HG03469 (cell line): Measurements from ENCODE around the gene DNER.
"Not testable (repeated sequence)": the region's sequence is repeated elsewhere in the genome, so short reads cannot be mapped to it uniquely, and the experiment has no call there.

Source experiments
- ATAC-seq: cut with Tn5 transposase; IDR thresholded peaks from one replicate; pipeline ENCODE4 v1.9.1; 2021; ENCODE audit warnings: mild to moderate bottlenecking, moderate library complexity, moderate number of reproducible peaks; ENCODE audit not compliant: unreplicated experiment

Gene DNER

GRCh38 chr2:229511524-229511923 is 202.8 kb downstream of the DNER start:
- no peak for ATAC-seq

GRCh38 chr2:229506699-229507098 is 207.7 kb downstream of the DNER start:
- not testable (repeated sequence) for ATAC-seq

GRCh38 chr2:229501051-229501794 is 213.1 kb downstream of the DNER start:
- no peak for ATAC-seq

- ATAC-seq = no peak
Measured at GRCh38 chr2:229492034-229492433, 222.3 kb downstream of the DNER start.

GRCh38 chr2:229490167-229490566 is 224.2 kb downstream of the DNER start:
- no peak for ATAC-seq

- no peak for ATAC-seq
Measured at GRCh38 chr2:229489016-229489415, 225.3 kb downstream of the DNER start.

GRCh38 chr2:229488232-229488631 is 226.1 kb downstream of the DNER start:
- ATAC-seq = no peak

GRCh38 chr2:229486673-229487072 is 227.7 kb downstream of the DNER start:
- ATAC-seq = no peak

- ATAC-seq = no peak
Measured at GRCh38 chr2:229485857-229486256, 228.5 kb downstream of the DNER start.

- ATAC-seq = no peak
Measured at GRCh38 chr2:229477269-229477755, 237.0 kb downstream of the DNER start.

GRCh38 chr2:229475778-229476177 is 238.6 kb downstream of the DNER start:
- no peak for ATAC-seq

- no peak for ATAC-seq
Measured at GRCh38 chr2:229474125-229474524, 240.2 kb downstream of the DNER start.

- no peak for ATAC-seq
Measured at GRCh38 chr2:229470781-229471180, 243.6 kb downstream of the DNER start.

- no peak for ATAC-seq
Measured at GRCh38 chr2:229467783-229468182, 246.6 kb downstream of the DNER start.

GRCh38 chr2:229463841-229464346 is 250.5 kb downstream of the DNER start:
- no peak for ATAC-seq

GRCh38 chr2:229462112-229462511 is 252.2 kb downstream of the DNER start:
- no peak for ATAC-seq

GRCh38 chr2:229456091-229456490 is 258.3 kb downstream of the DNER start:
- ATAC-seq = no peak

- ATAC-seq = no peak
Measured at GRCh38 chr2:229454934-229455631, 259.3 kb downstream of the DNER start.

- ATAC-seq = no peak
Measured at GRCh38 chr2:229453230-229453629, 261.1 kb downstream of the DNER start.

- no peak for ATAC-seq
Measured at GRCh38 chr2:229451852-229452251, 262.5 kb downstream of the DNER start.

- ATAC-seq = no peak
Measured at GRCh38 chr2:229447227-229447626, 267.1 kb downstream of the DNER start.

GRCh38 chr2:229446350-229446749 is 268.0 kb downstream of the DNER start:
- no peak for ATAC-seq
